ENCODE results near the gene CCDC88C. TPM values are rescaled to one million over a fixed set of nuclear protein-coding genes. Genes with fewer than 3 reads are reported as not detected.

CCDC88C gene
- total RNA-seq, 1 experiment from 2014 or later, result not detected

DNA sequence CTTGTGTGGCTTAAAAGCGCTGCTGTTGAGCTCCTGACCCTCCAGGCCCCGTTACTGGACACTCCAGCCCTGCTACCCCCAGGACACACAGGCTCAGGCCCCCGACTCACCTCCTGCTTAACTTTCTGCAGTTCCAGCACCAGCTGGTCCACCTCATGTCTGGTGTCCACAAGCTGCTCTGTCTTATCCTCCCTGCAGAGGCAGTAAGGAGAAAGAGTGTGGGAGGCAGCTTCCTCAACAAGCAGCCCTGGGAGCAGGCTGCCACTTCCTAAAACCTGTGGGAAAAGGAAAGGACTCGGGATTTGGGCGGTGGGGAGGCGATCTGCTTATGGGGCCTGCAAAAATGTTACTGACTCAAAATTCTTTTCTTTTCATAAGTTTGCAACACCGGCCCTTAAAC, 79.2 kb downstream of the CCDC88C start:
- no peak for DNase-seq (ENCODE audit: low read depth in 1 of 2, low spot score in 2 of 2)
- Histone ChIP-seq H3K36me3 (no peaks in the 10 kb centered on the region), H3K4me3 (no peak overlapping the region), H3K4me1 (replicated peaks) (no peaks in the 10 kb centered on the region), H3K27me3 (replicated peaks) (no peaks in the 10 kb centered on the region), H3K27ac (no peak overlapping the region), H3K9me3 (replicated peaks) (no peaks in the 10 kb centered on the region)

DNA sequence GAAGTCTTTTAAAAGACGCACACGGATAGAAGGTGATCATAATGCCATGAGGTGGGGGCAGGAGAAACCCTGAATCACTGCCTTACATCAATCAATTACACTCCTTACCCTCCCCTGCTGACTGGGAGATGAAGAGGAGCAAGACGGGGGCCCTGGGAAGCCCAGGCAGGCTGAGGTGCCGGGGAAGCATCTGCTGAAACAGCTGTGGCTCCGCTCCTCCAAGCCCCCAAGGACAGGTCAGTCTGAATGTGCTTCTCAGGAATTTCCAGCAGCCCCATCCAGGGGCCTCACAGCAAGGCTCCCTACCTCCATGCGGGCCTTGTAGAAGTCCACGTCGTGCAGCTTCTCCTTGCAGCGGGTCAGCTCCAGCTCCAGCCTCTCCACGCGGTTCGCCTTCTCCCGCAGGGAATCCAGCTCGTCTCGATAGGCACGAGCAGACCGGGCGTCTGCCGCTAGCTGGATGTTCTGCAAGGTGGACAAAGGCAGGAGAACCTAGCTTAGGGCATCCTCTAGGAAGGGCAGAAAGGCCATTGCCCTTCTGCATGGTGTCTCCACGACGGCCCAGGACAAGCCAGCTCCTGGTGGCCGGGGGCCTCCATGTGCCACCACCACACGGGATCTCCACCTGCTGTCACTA, 79.8 kb downstream of the CCDC88C start:
- Histone ChIP-seq H3K27me3 (replicated peaks) (0 out of 2 replicates have a peak, but pooled peaks cover 5% of the 10 kb centered on the region), H3K27ac (no peak overlapping the region), H3K9me3 (replicated peaks) (no peaks in the 10 kb centered on the region), H3K36me3 (no peaks in the 10 kb centered on the region), H3K4me3 (no peak overlapping the region), H3K4me1 (replicated peaks) (no peaks in the 10 kb centered on the region)
- DNase-seq (ENCODE audit: low read depth in 1 of 2, low spot score in 2 of 2), result no peak

DNA sequence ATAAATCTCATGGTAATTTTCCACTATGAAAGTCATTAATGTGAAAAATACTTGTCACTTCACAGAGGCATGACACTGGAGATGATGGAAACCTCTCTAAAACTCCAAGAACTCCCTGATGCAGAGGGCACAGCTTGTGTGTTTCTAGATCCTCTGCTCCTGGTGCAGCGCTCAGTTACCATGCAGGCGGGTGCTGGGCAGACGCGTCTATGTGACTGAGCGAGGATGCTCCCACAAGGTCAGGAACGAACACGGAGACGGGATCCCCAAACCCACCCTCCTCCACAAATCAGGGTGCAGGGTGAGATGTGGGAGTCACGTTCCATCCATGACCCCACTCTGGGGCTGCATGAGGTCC, 81.5 kb downstream of the CCDC88C start:
- Histone ChIP-seq H3K36me3 (no peaks in the 10 kb centered on the region), H3K4me3 (no peak overlapping the region), H3K4me1 (replicated peaks) (no peaks in the 10 kb centered on the region), H3K27ac (no peak overlapping the region), H3K9me3 (replicated peaks) (no peaks in the 10 kb centered on the region), H3K27me3 (replicated peaks) (0 out of 2 replicates have a peak, but pooled peaks cover 5% of the 10 kb centered on the region)
- no peak for DNase-seq (ENCODE audit: low read depth in 1 of 2, low spot score in 2 of 2)

DNA sequence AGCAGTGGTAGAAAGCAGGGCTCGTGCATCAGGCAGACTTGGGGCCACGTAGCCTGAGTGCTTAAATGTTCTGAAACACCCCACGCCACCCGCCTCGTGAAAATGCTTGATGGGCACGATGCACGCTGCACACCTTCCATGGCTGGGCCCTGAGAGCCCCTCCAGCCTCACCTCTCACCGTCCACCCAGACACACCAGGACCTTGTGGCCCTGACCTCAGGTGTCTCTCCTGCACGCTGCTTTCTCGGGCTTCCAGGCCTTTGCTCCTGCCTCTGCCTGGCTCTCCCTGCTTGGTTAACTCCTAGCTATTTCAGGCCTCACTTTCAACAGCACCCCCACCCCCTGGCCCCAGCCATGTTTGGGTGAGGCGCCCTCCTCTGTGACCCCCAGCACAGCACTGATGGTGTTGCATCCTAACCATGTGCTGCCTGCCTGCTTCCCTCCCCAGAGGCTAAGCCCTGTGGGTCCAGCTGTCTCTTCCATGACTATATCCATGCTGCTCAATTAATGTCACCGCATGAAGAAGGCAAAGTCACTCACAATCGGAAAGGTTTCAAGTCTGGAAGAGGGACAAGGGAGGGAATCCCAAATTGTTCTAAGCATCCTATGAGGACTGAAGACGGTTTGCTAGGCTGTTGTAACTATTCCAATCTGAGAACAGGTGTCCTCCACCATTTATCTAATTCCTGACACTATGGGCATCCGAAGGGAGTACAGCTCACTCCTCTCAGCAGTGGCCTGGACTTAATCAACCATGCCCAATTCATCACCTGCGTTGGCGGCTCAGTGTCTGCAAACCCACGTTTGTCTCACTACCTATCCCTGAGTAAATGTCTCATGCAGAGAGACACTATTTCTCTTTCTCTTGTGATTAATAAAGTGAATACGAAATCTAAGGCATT, 82.2 kb downstream of the CCDC88C start:
- no peaks in the 10 kb centered on the region for H3K9me3 ChIP-seq (replicated peaks)
- DNase-seq (ENCODE audit: low read depth in 1 of 2, low spot score in 2 of 2), result no peak
- H3K36me3 ChIP-seq, result no peaks in the 10 kb centered on the region
- no peak overlapping the region for H3K27ac ChIP-seq
- H3K4me3 ChIP-seq, result no peak overlapping the region
- H3K27me3 ChIP-seq (replicated peaks), result 0 out of 2 replicates have a peak, but pooled peaks cover 5% of the 10 kb centered on the region
- H3K4me1 ChIP-seq (replicated peaks), result no peaks in the 10 kb centered on the region

DNA sequence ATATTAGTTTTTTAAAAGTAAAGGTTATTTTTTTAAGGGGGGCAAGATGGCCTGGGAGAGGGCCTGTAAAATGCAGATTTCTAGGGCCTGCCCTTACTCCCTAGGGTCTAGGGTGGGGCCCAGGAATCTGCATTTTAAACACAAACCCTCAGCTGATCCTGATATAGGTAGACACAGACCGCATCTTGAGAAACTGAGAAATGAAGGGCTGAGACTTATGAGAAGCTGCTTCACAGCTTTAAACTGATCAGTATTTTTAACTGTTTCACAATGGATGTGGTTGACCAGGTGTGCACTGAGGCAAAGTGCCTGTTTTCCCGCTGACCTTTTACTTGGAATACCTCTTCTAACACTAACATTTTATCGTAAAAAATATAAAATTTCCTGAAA, 84.0 kb downstream of the CCDC88C start:
- Histone ChIP-seq H3K27me3 (replicated peaks) (0 out of 2 replicates have a peak, but pooled peaks cover 5% of the 10 kb centered on the region), H3K4me1 (replicated peaks) (no peaks in the 10 kb centered on the region)

DNA sequence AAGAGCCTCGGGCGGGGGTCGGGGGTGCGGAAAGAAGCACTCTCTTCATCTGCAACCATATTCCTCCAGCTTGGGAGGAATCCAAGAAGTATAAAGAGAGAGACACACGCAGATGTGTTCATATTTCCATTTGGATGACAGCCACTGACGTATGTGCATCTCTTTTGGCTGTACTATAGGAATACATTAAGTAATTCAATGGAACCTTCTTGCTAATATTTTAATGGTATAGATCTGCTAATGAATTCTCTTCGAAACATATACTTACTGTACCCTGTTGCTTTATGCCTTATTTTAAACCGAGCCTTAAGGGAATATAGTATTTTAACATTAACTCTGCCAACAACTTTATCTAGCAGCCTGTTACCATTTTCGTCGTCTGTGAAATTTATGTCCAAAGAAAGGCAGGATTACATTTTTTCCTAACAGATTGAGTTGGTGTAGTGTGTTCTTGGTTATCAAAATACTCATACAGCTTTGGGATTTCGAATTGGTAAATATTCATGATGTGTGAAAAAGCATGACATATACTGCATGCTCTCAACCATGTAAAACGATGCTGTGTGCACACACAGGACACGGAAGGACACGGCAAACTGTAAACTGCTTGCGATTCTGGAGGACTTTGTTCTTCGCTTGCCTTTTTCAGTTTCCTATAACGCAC, 84.5 kb downstream of the CCDC88C start:
- Histone ChIP-seq H3K4me1 (replicated peaks) (no peaks in the 10 kb centered on the region), H3K4me3 (no peak overlapping the region), H3K27ac (no peak overlapping the region), H3K27me3 (replicated peaks) (0 out of 2 replicates have a peak, but pooled peaks cover 5% of the 10 kb centered on the region), H3K36me3 (no peaks in the 10 kb centered on the region), H3K9me3 (replicated peaks) (no peaks in the 10 kb centered on the region)
- DNase-seq (ENCODE audit: low read depth in 1 of 2, low spot score in 2 of 2), result no peak

More for the DNA sequence above, 84.0 kb downstream of the CCDC88C start:
- Histone ChIP-seq H3K4me3 (no peak overlapping the region), H3K36me3 (no peaks in the 10 kb centered on the region), H3K27ac (no peak overlapping the region), H3K9me3 (replicated peaks) (no peaks in the 10 kb centered on the region)
- DNase-seq (ENCODE audit: low read depth in 1 of 2, low spot score in 2 of 2), result no peak

DNA sequence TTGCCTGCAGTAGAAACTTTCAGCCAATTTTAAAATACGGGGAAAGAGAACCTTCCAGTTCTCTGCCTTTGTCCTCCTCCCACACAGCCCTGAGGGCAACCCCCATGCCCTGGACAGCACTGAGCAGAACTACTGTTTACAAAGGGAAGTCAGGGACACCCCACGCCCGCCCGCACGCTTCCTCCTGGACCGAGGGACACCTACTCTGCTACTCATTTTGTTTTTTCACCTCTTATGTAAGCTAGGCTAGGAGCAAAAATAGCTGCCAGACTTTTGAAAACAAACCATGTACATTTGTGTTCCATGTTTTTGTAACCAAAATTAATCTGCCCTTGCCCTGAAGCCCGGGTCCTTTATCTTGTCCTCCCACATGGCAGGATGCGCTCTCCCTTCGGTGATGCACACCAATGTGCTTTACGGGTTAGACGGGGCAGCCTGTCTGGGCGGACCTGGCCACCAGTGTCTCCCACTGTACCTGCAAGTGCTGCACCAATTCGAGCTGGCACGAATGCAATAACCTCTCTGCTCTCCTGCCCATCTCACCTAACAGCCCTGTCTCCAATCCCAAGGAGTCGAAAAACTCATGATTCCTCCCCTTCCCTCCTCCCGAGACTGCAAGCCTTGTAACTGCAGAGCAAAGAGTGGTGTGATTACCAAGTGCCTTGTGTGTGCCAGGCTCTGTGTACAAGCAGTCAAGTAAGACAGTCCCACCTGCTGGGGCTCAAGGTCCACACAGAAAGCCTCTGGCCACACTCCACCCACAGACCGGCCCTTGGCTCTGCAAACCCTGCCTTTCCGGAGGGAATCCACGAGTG, 85.2 kb downstream of the CCDC88C start:
- Histone ChIP-seq H3K4me1 (replicated peaks) (no peaks in the 10 kb centered on the region), H3K9me3 (replicated peaks) (no peaks in the 10 kb centered on the region), H3K27ac (no peak overlapping the region), H3K27me3 (replicated peaks) (0 out of 2 replicates have a peak, but pooled peaks cover 5% of the 10 kb centered on the region), H3K36me3 (no peaks in the 10 kb centered on the region), H3K4me3 (no peak overlapping the region)
- DNase-seq (ENCODE audit: low read depth in 1 of 2, low spot score in 2 of 2), result no peak

DNA sequence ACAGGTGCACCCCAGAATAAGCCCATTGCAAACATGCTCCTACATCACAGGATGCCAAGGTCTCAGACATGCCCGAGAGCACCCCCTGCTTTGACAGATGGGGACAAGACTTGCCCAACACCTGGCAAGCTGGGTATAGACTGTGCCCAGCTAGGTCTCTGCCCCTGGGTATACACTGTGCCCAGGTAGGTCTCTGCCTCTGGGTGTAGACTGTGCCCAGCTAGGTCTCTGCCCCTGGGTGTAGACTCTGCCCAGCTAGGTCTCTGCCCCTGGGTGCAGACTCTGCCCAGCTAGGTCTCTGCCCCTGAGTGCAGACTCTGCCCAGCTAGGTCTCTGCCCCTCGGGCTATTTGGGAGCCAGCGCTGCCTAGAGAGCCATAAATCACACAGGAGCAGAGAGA, 85.9 kb downstream of the CCDC88C start:
- Histone ChIP-seq H3K9me3 (replicated peaks) (no peaks in the 10 kb centered on the region), H3K27me3 (replicated peaks) (0 out of 2 replicates have a peak, but pooled peaks cover 5% of the 10 kb centered on the region), H3K4me1 (replicated peaks) (no peaks in the 10 kb centered on the region), H3K36me3 (no peaks in the 10 kb centered on the region), H3K4me3 (no peak overlapping the region), H3K27ac (no peak overlapping the region)
- DNase-seq (ENCODE audit: low read depth in 1 of 2, low spot score in 2 of 2), result no peak

DNA sequence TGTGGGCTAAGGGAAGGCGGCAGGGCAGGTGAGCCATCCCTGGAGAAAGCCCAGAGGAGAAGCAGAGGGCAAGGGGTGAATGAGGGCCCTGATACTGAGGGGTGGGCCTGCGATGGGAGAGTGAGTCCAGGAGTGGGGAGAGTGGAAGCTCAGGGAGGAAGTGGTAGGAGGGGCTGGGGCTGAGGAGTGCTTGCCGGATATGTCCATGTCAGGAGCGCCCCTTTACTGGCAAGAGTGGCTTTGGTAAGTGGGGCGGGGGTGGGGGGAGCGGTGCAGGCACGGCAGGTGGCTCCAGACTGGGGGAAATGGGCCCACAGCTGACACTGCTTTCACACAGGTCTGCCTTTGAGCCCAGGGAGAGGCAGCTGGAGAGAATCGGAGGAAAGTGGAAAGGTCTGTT, 86.8 kb downstream of the CCDC88C start:
- no peaks in the 10 kb centered on the region for H3K4me1 ChIP-seq (replicated peaks)
- H3K36me3 ChIP-seq, result no peaks in the 10 kb centered on the region
- H3K27ac ChIP-seq, result no peak overlapping the region
- no peaks in the 10 kb centered on the region for H3K9me3 ChIP-seq (replicated peaks)
- DNase-seq (ENCODE audit: low read depth in 1 of 2, low spot score in 2 of 2), result no peak
- 0 out of 2 replicates have a peak, but pooled peaks cover 5% of the 10 kb centered on the region for H3K27me3 ChIP-seq (replicated peaks)
- no peak overlapping the region for H3K4me3 ChIP-seq

DNA sequence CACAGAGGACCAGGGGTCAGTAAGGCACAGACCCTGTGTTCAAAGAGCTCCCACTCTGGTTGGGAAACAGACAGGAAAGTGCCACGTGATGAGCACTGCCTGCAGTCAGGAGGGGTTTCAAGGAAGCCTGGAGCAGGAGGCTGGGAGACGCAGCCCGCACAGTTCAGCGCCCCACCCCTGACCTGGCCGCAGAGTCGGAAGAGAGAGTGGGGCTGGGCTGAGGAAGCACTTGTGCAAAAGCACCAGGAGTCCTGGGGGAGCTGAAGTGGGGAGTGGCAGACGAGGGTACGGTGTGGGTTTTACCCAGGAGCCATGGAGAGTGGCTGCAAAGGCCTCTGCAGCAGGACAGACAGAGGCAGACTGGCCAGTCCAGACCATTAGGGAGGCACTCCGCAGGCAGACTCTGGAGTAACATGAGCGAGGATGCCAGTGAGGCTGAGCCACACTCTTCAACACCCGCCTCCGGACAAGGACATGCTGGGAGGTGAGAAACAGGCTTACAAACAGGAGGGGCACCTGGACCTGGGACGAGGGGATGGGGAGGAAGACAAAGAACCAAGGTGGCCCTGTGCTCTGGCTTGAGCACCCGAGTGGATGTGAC, 87.4 kb downstream of the CCDC88C start:
- Histone ChIP-seq H3K4me1 (replicated peaks) (no peaks in the 10 kb centered on the region), H3K27me3 (replicated peaks) (0 out of 2 replicates have a peak, but pooled peaks cover 5% of the 10 kb centered on the region), H3K27ac (no peak overlapping the region), H3K9me3 (replicated peaks) (no peaks in the 10 kb centered on the region), H3K4me3 (no peak overlapping the region), H3K36me3 (no peaks in the 10 kb centered on the region)
- no peak for DNase-seq (ENCODE audit: low read depth in 1 of 2, low spot score in 2 of 2)

DNA sequence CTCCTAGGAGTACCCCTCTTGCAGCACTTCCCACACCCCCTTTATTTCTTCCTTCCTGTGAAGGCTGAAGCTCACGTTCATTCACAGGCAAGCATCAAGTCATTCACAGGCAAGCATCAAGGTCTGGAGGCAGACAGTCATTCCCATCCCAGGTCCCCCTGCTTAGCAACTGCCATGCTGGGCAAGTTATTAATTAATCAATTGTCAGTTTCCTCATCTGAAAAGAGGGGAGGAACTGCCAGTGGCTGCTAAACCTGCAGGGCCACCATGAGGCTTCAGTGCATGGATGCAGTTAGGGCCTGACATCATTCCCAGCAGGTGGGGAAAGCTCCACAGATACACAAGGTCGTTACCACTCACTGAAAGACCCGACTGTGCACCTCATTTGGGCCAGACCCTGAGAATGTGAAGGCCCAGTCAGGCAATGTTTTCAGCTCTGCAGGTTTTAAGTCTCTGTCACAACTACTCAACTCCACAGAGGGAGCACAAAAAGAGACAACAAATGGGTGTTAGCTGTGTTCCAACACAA, 88.1 kb downstream of the CCDC88C start:
- H3K9me3 ChIP-seq (replicated peaks), result no peaks in the 10 kb centered on the region
- 0 out of 2 replicates have a peak, but pooled peaks cover 5% of the 10 kb centered on the region for H3K27me3 ChIP-seq (replicated peaks)
- no peaks in the 10 kb centered on the region for H3K4me1 ChIP-seq (replicated peaks)
- no peaks in the 10 kb centered on the region for H3K36me3 ChIP-seq
- H3K27ac ChIP-seq, result no peak overlapping the region
- DNase-seq (ENCODE audit: low read depth in 1 of 2, low spot score in 2 of 2), result no peak
- H3K4me3 ChIP-seq, result no peak overlapping the region

DNA sequence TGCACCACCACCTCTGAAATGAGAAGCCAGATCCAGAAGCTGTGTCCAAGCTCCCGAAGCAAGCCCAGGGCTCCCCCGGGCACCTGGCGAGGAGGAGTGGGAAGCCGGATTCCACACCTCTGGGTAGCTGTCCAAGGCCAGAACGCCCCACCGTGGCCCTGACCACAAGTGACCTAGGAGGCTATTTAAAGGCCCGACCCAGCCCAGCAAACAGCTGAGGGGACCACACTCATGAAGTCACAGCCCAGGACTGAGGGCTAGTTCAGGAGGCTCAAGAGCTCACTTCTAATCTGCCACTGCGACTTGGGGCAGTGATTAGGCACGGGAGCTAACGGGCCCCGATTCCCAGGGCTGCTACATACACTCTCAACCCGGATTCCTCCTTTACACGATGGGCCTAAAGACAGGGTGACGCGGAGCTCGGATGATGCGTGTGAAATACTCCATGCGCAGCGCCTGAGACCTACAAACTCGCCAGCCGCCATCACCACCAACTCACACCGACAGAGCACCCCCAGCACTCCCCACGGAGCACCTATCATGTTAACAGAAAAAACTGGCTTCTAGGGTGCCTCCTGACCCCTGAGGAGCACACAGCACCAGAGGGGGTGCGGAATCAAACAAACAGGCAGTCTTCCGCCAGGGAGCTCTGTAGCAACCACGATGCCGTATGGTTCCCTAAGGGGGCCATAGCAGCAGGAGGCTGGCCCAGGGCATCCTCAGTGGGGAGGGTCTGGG, 89.1 kb downstream of the CCDC88C start:
- H3K27ac ChIP-seq, result no peak overlapping the region
- no peaks in the 10 kb centered on the region for H3K36me3 ChIP-seq
- DNase-seq (ENCODE audit: low read depth in 1 of 2, low spot score in 2 of 2), result no peak
- no peak overlapping the region for H3K4me3 ChIP-seq
- no peaks in the 10 kb centered on the region for H3K9me3 ChIP-seq (replicated peaks)
- H3K27me3 ChIP-seq (replicated peaks), result 0 out of 2 replicates have a peak, but pooled peaks cover 5% of the 10 kb centered on the region
- H3K4me1 ChIP-seq (replicated peaks), result no peaks in the 10 kb centered on the region

All from SJSA1 (cell line).